Epithelial cell of proximal tubule (primary cell): ENCODE data around the gene TCERG1L. TPM values are rescaled to one million over a fixed set of nuclear protein-coding genes. Genes with fewer than 3 reads are reported as not detected.

Experiments
- DNase-seq: peaks from one replicate; pipeline ENCODE4 v3.0.0-alpha.2; 2011; ENCODE audit warnings: low read depth
- H3K4me3 ChIP-seq: 2 replicates; pipeline ENCODE4 v1.5.1; 2011; ENCODE audit warnings: low read depth, mild to moderate bottlenecking, low read length
- total RNA-seq: library from RNA; depleted of rRNA; stranded (reverse); fragments of >200 nt; gene quantifications from 2 replicates; pipeline ENCODE4 v1.2.3, GENCODE V29; 2015
- TF ChIP-seq, protein P1 (sequence below): conservative IDR thresholded peaks from 2 replicates; pipeline ENCODE4 v1.5.1; 2012; ENCODE audit warnings: low read depth, mild to moderate bottlenecking, low read length

Gene TCERG1L
- total RNA-seq, 1 donor from 2014 or later, result not detected

DNA sequence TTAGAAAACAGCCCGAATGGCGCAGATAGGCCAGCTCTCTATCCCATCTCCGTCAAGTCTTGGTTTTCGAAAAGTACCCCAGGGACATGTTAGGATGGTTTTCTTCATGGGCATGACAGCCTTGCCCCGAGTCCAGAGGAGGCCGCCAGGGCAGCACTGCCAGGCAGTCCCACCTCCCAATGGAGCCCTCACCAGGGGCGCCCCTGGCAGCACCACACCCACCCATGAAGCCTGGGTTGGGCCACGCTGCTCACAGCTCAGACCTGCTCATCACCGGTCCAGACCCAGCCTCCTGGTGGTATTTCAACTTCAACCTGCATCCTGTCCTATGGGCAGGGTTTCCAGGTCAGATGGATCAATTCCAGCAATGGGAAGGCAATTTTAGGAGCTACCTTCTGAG lies 53.3 kb downstream of the TCERG1L start:
- H3K4me3 ChIP-seq, result no peak overlapping the region
- no peak for DNase-seq
- TF ChIP-seq, protein P1, sequence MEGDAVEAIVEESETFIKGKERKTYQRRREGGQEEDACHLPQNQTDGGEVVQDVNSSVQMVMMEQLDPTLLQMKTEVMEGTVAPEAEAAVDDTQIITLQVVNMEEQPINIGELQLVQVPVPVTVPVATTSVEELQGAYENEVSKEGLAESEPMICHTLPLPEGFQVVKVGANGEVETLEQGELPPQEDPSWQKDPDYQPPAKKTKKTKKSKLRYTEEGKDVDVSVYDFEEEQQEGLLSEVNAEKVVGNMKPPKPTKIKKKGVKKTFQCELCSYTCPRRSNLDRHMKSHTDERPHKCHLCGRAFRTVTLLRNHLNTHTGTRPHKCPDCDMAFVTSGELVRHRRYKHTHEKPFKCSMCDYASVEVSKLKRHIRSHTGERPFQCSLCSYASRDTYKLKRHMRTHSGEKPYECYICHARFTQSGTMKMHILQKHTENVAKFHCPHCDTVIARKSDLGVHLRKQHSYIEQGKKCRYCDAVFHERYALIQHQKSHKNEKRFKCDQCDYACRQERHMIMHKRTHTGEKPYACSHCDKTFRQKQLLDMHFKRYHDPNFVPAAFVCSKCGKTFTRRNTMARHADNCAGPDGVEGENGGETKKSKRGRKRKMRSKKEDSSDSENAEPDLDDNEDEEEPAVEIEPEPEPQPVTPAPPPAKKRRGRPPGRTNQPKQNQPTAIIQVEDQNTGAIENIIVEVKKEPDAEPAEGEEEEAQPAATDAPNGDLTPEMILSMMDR, result no peak

DNA sequence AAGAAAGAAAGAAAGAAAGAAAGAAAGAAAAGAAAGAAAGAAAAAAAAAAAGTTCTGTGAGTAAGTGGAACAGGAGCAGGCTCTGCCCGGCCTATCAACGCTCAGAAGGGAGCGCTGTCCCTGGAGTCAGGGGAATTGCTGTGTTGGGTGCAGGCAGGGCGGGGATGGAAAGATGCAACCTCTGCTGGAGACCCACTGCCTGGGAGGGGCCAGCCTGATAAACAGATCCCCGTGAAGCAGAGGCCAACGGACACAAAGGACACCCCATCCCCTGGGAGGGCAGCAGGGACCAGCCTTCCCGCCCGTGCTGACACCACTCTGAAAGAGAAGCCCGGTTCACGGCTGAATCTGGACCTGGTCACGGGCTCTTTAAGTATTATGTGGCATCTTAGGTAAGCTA lies 54.5 kb downstream of the TCERG1L start:
- TF ChIP-seq, protein P1, result no peak
- no peak for DNase-seq
- H3K4me3 ChIP-seq, result no peak overlapping the region

DNA sequence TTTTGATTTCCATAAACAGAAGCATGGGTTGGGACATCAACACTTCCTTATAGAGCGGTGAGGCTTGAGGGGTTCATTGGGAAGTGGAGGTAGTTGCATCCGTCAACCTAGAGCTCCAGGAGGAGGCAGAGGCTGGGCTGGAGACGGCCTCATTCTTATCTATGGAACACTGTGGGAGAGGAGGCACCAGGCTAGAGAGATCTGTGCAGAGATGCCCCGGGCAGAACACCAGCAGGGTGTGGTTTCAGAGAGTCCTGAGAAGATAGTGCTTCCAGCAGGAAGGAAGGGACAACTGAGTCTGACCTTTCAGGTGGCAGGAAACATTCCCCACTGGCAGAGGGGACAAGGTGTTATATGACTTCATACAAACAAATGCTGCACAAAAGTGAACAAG lies 56.7 kb downstream of the TCERG1L start:
- no peak overlapping the region for H3K4me3 ChIP-seq
- DNase-seq, result no peak
- TF ChIP-seq, protein P1, result no peak

DNA sequence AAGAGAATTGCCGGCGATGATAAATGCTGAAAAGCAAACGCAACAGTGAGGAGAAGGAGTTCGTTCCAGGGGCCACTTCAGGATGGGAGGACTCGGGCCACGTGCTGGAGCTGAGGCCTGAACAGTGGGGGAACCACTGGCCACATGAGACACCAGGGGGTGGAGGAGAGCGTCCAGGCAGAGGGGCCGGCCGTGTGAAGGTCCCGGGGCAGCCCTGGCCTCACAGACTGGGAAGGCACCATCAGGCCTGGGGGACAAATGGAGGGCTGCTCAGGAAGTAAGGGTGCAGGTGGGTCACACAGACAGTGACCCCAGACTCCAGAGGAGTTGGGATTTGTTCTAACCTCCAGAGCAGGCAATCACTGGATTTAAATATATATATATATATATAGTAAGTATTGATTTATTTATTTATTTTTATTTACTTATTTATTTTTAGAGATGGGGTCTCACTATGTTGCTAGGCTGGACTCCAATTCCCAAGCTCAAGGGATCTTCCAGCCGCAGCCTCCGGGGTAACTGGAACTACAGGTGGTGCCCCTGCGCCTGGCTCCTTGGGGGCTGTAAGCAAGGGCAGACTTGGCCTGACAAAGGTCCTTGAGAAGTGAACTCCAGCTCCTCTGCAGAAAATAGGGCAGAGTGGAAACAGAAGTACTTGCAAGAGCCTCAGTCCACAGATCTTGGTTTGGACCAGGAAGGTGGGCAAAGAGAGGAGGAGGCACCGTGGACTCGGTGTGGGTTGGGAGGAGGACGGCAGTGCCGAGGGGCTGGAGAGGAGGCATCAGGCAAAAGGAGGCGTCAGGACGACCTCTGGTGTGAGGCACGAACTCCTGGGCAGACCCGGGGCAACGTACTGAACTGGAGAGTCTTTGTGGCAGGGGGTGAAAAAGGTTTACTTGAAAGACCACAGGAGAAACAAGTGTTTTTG lies 57.3 kb downstream of the TCERG1L start:
- DNase-seq, result no peak
- TF ChIP-seq, protein P1, result no peak
- no peak overlapping the region for H3K4me3 ChIP-seq

DNA sequence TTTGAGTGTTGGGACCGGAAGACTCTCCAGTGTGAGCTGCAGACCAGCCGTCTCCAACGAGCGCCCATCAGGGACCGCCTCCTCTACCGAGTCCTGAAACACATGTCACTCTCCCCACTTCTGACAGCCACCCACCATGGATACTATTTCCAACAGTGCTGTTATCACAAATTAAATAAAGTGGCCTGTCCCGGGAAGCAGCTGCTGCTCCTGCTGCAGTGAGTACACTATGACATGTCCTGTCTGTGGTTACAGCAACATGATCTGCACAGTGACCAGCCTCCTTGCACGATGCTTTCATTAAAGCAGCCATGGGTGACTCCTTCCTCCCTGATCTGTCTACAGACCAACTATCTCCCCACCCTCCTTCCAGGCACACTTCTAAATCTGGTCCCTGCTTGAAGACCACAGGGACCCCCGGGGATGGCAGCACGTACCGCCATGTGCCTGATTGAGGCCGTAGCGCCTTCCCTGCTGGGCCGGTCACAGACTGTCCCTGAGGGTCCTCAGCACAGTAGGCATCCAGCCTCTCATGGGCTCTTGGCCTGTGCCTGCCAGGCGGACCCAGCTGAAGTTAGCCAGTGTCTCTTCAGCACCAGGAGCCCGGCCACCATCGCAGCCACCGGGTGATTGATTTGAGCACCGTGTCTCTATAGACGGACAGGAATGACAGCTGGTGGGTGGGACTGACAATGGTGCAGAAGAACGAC lies 58.8 kb downstream of the TCERG1L start:
- TF ChIP-seq, protein P1, result no peak
- no peak overlapping the region for H3K4me3 ChIP-seq
- DNase-seq, result no peak

GRCh38 chr10:131251146-131251541 lies 60.4 kb downstream of the TCERG1L start:
- TF ChIP-seq, protein P1, result no peak
- no peak overlapping the region for H3K4me3 ChIP-seq
- no peak for DNase-seq
